HG03097 (cell line): ENCODE measurements around the gene CDH7.

Source experiments
- ATAC-seq: cut with Tn5 transposase; IDR thresholded peaks from one replicate; pipeline ENCODE4 v1.9.1; 2021; ENCODE audit not compliant: unreplicated experiment, low FRiP score

CDH7 gene

GRCh38 chr18:65750389-65751154 is at the start of gene CDH7:
Gene CDH7 (plus strand): TSS chr18:65751012. CDS start chr18:65762843, 11,831 bp downstream.
- ATAC-seq: no peak

GRCh38 chr18:65704046-65704445 is 46.8 kb upstream of the CDH7 start:
- ATAC-seq: no peak

GRCh38 chr18:65706646-65707045 is 44.2 kb upstream of the CDH7 start:
- no peak for ATAC-seq

- no peak for ATAC-seq
Observed at GRCh38 chr18:65711493-65711892, 39.3 kb upstream of the CDH7 start.

GRCh38 chr18:65721619-65722018 is 29.2 kb upstream of the CDH7 start:
- ATAC-seq: no peak

GRCh38 chr18:65725251-65726050 is 25.4 kb upstream of the CDH7 start:
- ATAC-seq: no peak

- no peak for ATAC-seq
Observed at GRCh38 chr18:65735155-65735554, 15.7 kb upstream of the CDH7 start.

- ATAC-seq: no peak
Observed at GRCh38 chr18:65737471-65737955, 13.3 kb upstream of the CDH7 start.

- ATAC-seq: no peak
Observed at GRCh38 chr18:65746936-65747335, 3.9 kb upstream of the CDH7 start.

GRCh38 chr18:65748321-65748720 is 2.5 kb upstream of the CDH7 start:
- ATAC-seq: no peak

GRCh38 chr18:65749841-65750240 is 971 bp upstream of the CDH7 start:
- ATAC-seq: no peak

- ATAC-seq: no peak
Observed at GRCh38 chr18:65751155-65752085, 608 bp downstream of the CDH7 start.

- no peak for ATAC-seq
Observed at GRCh38 chr18:65752625-65753325, 2.0 kb downstream of the CDH7 start.

- ATAC-seq: no peak
Observed at GRCh38 chr18:65753520-65753919, 2.7 kb downstream of the CDH7 start.

GRCh38 chr18:65754121-65754520 is 3.3 kb downstream of the CDH7 start:
- no peak for ATAC-seq

GRCh38 chr18:65755616-65756015 is 4.8 kb downstream of the CDH7 start:
- no peak for ATAC-seq

- no peak for ATAC-seq
Observed at GRCh38 chr18:65760457-65760856, 9.6 kb downstream of the CDH7 start.

GRCh38 chr18:65761636-65762295 is 11.0 kb downstream of the CDH7 start:
- ATAC-seq: no peak

- ATAC-seq: no peak
Observed at GRCh38 chr18:65762556-65762955, 11.7 kb downstream of the CDH7 start.

GRCh38 chr18:65767406-65767805 is 16.6 kb downstream of the CDH7 start:
- no peak for ATAC-seq
